Hepatocyte (in vitro differentiated cells): ENCODE measurements around the gene PHAF1. TPM values are rescaled to one million over a fixed set of nuclear protein-coding genes. Genes with fewer than 3 reads are reported as not detected.

Experiments used
- DNase-seq: peaks from one replicate; pipeline ENCODE4 v3.0.0-alpha.2; 2016; ENCODE audit warnings: low spot score
- H2AFZ ChIP-seq: fragments of 200-600 bp; sonication (generic); 2 replicates; pipeline ENCODE4 v1.6.0; 2016; ENCODE audit warnings: antibody characterized with exemption, mild to moderate bottlenecking
- H3K27ac ChIP-seq: fragments of 200-600 bp; sonication (generic); 2 replicates; pipeline ENCODE4 v1.5.1; 2016; ENCODE audit warnings: mild to moderate bottlenecking
- H3K27me3 ChIP-seq: fragments of 200-600 bp; sonication (generic); 2 replicates; pipeline ENCODE4 v1.6.1; 2016
- H3K36me3 ChIP-seq: fragments of 200-600 bp; sonication (generic); replicated peaks from 2 replicates; pipeline ENCODE4 v1.5.1; 2016; ENCODE audit warnings: low read depth; ENCODE audit not compliant: insufficient read depth
- H3K4me1 ChIP-seq: fragments of 200-600 bp; sonication (generic); 2 replicates; pipeline ENCODE4 v1.5.1; 2016; ENCODE audit warnings: mild to moderate bottlenecking, moderate library complexity; ENCODE audit not compliant: insufficient read depth
- H3K4me2 ChIP-seq: fragments of 200-600 bp; sonication (generic); 2 replicates; pipeline ENCODE4 v1.6.0; 2016
- H3K4me3 ChIP-seq: fragments of 200-600 bp; sonication (generic); 2 replicates; pipeline ENCODE4 v1.5.1; 2016; ENCODE audit warnings: mild to moderate bottlenecking
- H3K79me2 ChIP-seq: fragments of 200-600 bp; sonication (generic); 2 replicates; pipeline ENCODE4 v1.6.0; 2017; ENCODE audit warnings: mild to moderate bottlenecking
- H3K9me2 ChIP-seq: fragments of 200-600 bp; sonication (generic); replicated peaks from 2 replicates; pipeline ENCODE4 v1.6.0; 2017; ENCODE audit warnings: mild to moderate bottlenecking; ENCODE audit not compliant: insufficient read depth
- H3K9me3 ChIP-seq: fragments of 200-600 bp; sonication (generic); 2 replicates; pipeline ENCODE4 v1.5.1; 2016; ENCODE audit warnings: low read depth, mild to moderate bottlenecking
- H4K20me1 ChIP-seq: fragments of 200-600 bp; sonication (generic); 2 replicates; pipeline ENCODE4 v1.6.0; 2016; ENCODE audit warnings: mild to moderate bottlenecking; ENCODE audit not compliant: insufficient read depth, poor library complexity, severe bottlenecking
- EZH2 ChIP-seq: fragments of 200-600 bp; sonication (generic); IDR thresholded peaks from 2 replicates; pipeline ENCODE4 v1.6.1; 2016; ENCODE audit warnings: antibody characterized with exemption, mild to moderate bottlenecking, borderline replicate concordance
- EZH2phosphoT487 ChIP-seq: fragments of 200-600 bp; sonication (generic); IDR thresholded peaks from one replicate; pipeline ENCODE4 v1.6.1; 2018; ENCODE audit warnings: antibody characterized with exemption, mild to moderate bottlenecking, low read depth, moderate library complexity; ENCODE audit not compliant: unreplicated experiment, severe bottlenecking
- WGBS: methylation state at CpG from one replicate; pipeline ENCODE4 v1.1.6; 2016; ENCODE audit warnings: low lambda C conversion rate; ENCODE audit errors: missing lambda C conversion rate; 5-methylcytosine and 5-hydroxymethylcytosine counted together
- polyA plus RNA-seq: library from polyadenylated mRNA; unstranded; fragments of >200 nt; fragmentation: Nextera tagmentation; extraction: Ambion mirVana; gene quantifications from 2 replicates; pipeline ENCODE4 v1.2.1, GENCODE V29; 2016
- total RNA-seq: library from RNA; depleted of rRNA; stranded (reverse); fragments of >200 nt; gene quantifications from 2 replicates; pipeline ENCODE4 v1.2.3, GENCODE V29; 2014
- TF ChIP-seq, protein P1 (sequence below): fragments of 200-600 bp; sonication (generic); IDR thresholded peaks from 2 replicates; pipeline ENCODE4 v1.5.1; 2016; ENCODE audit warnings: antibody characterized with exemption, mild to moderate bottlenecking; ENCODE audit not compliant: poor library complexity

PHAF1 gene
- total and polyA plus RNA-seq, 2 experiments from 2014 or later: 18.7 to 20.2 TPM

GRCh38 chr16:67184453-67184994 lies 74.8 kb downstream of the PHAF1 start:
- H3K36me3 ChIP-seq: no peaks in the 10 kb centered on the region
- DNase-seq: peak; percentile 73
- H3K79me2 ChIP-seq: peaks cover 12% of the 10 kb centered on the region
- peak overlapping the region; percentile 87 for H3K4me2 ChIP-seq
- no peaks in the 10 kb centered on the region for H4K20me1 ChIP-seq
- H3K4me3 ChIP-seq: peak overlapping the region; percentile 20
- no peaks in the 10 kb centered on the region for H3K27me3 ChIP-seq
- TF ChIP-seq EZH2: peak; percentile 35
- TF ChIP-seq, protein P1, sequence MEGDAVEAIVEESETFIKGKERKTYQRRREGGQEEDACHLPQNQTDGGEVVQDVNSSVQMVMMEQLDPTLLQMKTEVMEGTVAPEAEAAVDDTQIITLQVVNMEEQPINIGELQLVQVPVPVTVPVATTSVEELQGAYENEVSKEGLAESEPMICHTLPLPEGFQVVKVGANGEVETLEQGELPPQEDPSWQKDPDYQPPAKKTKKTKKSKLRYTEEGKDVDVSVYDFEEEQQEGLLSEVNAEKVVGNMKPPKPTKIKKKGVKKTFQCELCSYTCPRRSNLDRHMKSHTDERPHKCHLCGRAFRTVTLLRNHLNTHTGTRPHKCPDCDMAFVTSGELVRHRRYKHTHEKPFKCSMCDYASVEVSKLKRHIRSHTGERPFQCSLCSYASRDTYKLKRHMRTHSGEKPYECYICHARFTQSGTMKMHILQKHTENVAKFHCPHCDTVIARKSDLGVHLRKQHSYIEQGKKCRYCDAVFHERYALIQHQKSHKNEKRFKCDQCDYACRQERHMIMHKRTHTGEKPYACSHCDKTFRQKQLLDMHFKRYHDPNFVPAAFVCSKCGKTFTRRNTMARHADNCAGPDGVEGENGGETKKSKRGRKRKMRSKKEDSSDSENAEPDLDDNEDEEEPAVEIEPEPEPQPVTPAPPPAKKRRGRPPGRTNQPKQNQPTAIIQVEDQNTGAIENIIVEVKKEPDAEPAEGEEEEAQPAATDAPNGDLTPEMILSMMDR: no peak
- TF ChIP-seq EZH2phosphoT487: no peak
- 9% methylated on average over 59 of the region's 59 CpGs for WGBS
- peak overlapping the region; percentile 95 for H3K27ac ChIP-seq
- H3K9me3 ChIP-seq: no peaks in the 10 kb centered on the region
- peaks cover 11% of the 10 kb centered on the region for H3K4me1 ChIP-seq
- no peaks in the 10 kb centered on the region for H3K9me2 ChIP-seq
- peak overlapping the region; percentile 37 for H2AFZ ChIP-seq

GRCh38 chr16:67184995-67185650 lies 75.4 kb downstream of the PHAF1 start:
- Histone ChIP-seq H3K27me3 (no peaks in the 10 kb centered on the region), H2AFZ (no peak overlapping the region), H3K36me3 (no peaks in the 10 kb centered on the region), H3K4me3 (no peak overlapping the region), H3K9me2 (no peaks in the 10 kb centered on the region), H3K27ac (no peak overlapping the region), H4K20me1 (no peaks in the 10 kb centered on the region), H3K4me2 (peak overlapping the region; percentile 87), H3K79me2 (peaks cover 12% of the 10 kb centered on the region), H3K9me3 (no peaks in the 10 kb centered on the region), H3K4me1 (peaks cover 11% of the 10 kb centered on the region)
- DNase-seq: peak; percentile 95
- no peak for TF ChIP-seq EZH2phosphoT487
- TF ChIP-seq, protein P1: peak; percentile 86
- WGBS: 17% methylated on average over 39 of the region's 43 CpGs

GRCh38 chr16:67185651-67186134 lies 76.0 kb downstream of the PHAF1 start:
- Histone ChIP-seq H3K4me2 (peak overlapping the region; percentile 87), H2AFZ (no peak overlapping the region), H3K4me1 (peaks cover 11% of the 10 kb centered on the region), H3K27ac (no peak overlapping the region), H3K4me3 (no peak overlapping the region), H3K9me3 (no peaks in the 10 kb centered on the region), H3K36me3 (no peaks in the 10 kb centered on the region), H3K27me3 (no peaks in the 10 kb centered on the region), H3K9me2 (no peaks in the 10 kb centered on the region), H3K79me2 (peaks cover 12% of the 10 kb centered on the region), H4K20me1 (no peaks in the 10 kb centered on the region)
- DNase-seq: no peak
- TF ChIP-seq EZH2phosphoT487: no peak
- TF ChIP-seq EZH2: no peak
- TF ChIP-seq, protein P1: no peak
- 16% methylated on average over 12 of the region's 12 CpGs for WGBS
